ENCODE results near the gene PARD3B.

Gene PARD3B

DNA sequence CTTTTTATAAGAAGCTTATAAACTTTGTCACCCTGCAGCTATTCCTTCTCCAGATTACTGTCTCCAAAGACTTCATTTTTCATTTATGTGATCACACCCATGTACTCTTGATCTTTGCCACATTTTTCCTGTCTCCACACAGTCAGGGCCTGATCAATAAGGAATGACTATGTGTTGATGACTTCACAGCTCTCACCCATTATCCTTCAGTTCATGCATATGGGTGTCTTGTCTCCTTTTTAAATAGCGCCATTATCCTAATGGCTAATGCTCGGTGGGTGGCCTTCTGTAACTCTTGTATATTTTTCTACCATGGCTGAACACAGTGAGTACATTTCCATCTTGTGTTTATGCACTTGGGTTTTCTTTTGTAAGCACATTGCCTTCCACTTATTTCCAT, 801.4 kb downstream of the PARD3B start:
- ChIA-PET CTCF (no interaction called here), POLR2A (no interaction called here)
- TF ChIP-seq SP1 (IDR thresholded peaks at IDR 0.05) (no peak), ARNT (IDR thresholded peaks at IDR 0.05) (no peak), HDGF (IDR thresholded peaks at IDR 0.05; ENCODE audit: borderline replicate concordance) (no peak), TARDBP (IDR thresholded peaks at IDR 0.05) (no peak)
- DNase-seq (ENCODE audit: extremely low spot score) = no peak

GRCh38 chr2:205347899-205348298, 802.6 kb downstream of the PARD3B start:
- TF ChIP-seq HDGF (IDR thresholded peaks at IDR 0.05; ENCODE audit: borderline replicate concordance) (no peak), FOXM1 (IDR thresholded peaks at IDR 0.05; ENCODE audit: borderline replicate concordance) (no peak), PKNOX1 (IDR thresholded peaks at IDR 0.05) (no peak), LEF1 (IDR thresholded peaks at IDR 0.05; ENCODE audit: borderline replicate concordance) (no peak), L3MBTL2 (conservative IDR thresholded peaks at IDR 0.05) (no peak), ZNF384 (IDR thresholded peaks at IDR 0.05) (no peak), BHLHE40 (IDR thresholded peaks at IDR 0.05; ENCODE audit: borderline replicate concordance) (no peak), SUZ12 (IDR thresholded peaks at IDR 0.05) (no peak), ELF4 (IDR thresholded peaks at IDR 0.05) (no peak), FOXK2 (IDR thresholded peaks at IDR 0.05) (no peak), CTBP1 (IDR thresholded peaks at IDR 0.05; ENCODE audit: borderline replicate concordance) (no peak), NFRKB (IDR thresholded peaks at IDR 0.05) (no peak), TARDBP (IDR thresholded peaks at IDR 0.05) (no peak), FOXA1 (IDR thresholded peaks at IDR 0.05) (no peak), ARNT (IDR thresholded peaks at IDR 0.05) (no peak), SP1 (IDR thresholded peaks at IDR 0.05) (no peak)
- CTCF ChIA-PET = interaction anchor here (1.0 kb wide), 1 partner anchor 38 kb away, joined by 4 read pairs; no protein-coding TSS in a partner anchor
- DNase-seq (ENCODE audit: extremely low spot score) = no peak
- POLR2A ChIA-PET = no interaction called here

DNA sequence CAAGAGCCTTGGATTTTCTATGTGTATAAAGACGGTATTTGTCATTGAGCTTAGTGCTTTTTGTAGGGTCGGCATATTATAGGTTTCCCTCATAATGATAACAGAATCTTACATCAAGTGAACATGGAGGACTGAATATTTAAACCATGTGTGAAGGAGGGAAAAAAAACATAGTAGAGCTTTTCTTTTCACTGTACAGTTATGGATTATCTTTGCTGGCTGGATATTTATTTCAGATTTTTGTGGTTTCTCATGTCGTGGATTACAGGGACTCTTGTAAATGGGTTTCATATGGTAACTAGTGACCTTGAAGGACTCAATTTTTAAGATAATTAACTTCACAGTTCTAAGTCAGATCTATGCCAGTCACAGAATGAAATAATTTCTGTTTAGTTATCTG, 806.8 kb downstream of the PARD3B start:
- no peak for TF ChIP-seq TARDBP (IDR thresholded peaks at IDR 0.05)
- ChIA-PET CTCF (interaction anchor here (0.5 kb wide), 1 partner anchor 321 kb away, joined by 3 read pairs; no protein-coding TSS in a partner anchor), POLR2A (no interaction called here)
- DNase-seq (ENCODE audit: extremely low spot score) = no peak

DNA sequence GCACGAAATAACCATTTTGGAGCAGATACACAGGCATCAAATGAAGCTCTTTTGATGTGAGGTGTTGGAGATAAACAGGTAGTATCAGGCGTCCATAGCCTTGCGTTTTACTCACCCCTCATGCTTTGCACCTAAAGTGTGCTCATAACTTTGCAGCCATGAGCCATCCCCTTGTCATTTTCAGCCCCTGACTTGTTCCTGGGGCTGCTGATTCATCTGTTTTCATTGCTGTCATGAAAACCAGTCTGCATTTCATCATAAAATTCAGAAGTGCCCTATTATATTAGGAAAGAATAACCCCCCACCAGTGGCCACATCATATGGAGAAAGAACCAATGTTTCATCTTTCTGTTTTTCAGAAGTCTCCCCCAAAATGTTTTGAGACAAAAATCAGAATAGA, 807.3 kb downstream of the PARD3B start:
- CTCF ChIA-PET = interaction anchor here (0.5 kb wide), 1 partner anchor 321 kb away, joined by 3 read pairs; no protein-coding TSS in a partner anchor
- POLR2A ChIA-PET = no interaction called here
- DNase-seq (ENCODE audit: extremely low spot score) = no peak
- TF ChIP-seq LEF1 (IDR thresholded peaks at IDR 0.05; ENCODE audit: borderline replicate concordance) (no peak), TARDBP (IDR thresholded peaks at IDR 0.05) (no peak), NFRKB (IDR thresholded peaks at IDR 0.05) (no peak), ARNT (IDR thresholded peaks at IDR 0.05) (no peak), CTBP1 (IDR thresholded peaks at IDR 0.05; ENCODE audit: borderline replicate concordance) (no peak), FOXM1 (IDR thresholded peaks at IDR 0.05; ENCODE audit: borderline replicate concordance) (no peak)

GRCh38 chr2:205357732-205358131, 812.5 kb downstream of the PARD3B start:
- no peak for DNase-seq (ENCODE audit: extremely low spot score)
- TF ChIP-seq BHLHE40 (IDR thresholded peaks at IDR 0.05; ENCODE audit: borderline replicate concordance) (no peak), SUZ12 (IDR thresholded peaks at IDR 0.05) (no peak), LEF1 (IDR thresholded peaks at IDR 0.05; ENCODE audit: borderline replicate concordance) (no peak), ARNT (IDR thresholded peaks at IDR 0.05) (no peak), ELF4 (IDR thresholded peaks at IDR 0.05) (no peak), FOXA1 (IDR thresholded peaks at IDR 0.05) (no peak), NFRKB (IDR thresholded peaks at IDR 0.05) (no peak), ZNF384 (IDR thresholded peaks at IDR 0.05) (no peak), PKNOX1 (IDR thresholded peaks at IDR 0.05) (no peak), HDGF (IDR thresholded peaks at IDR 0.05; ENCODE audit: borderline replicate concordance) (no peak), FOXK2 (IDR thresholded peaks at IDR 0.05) (no peak), FOXM1 (IDR thresholded peaks at IDR 0.05; ENCODE audit: borderline replicate concordance) (no peak), TARDBP (IDR thresholded peaks at IDR 0.05) (no peak), CTBP1 (IDR thresholded peaks at IDR 0.05; ENCODE audit: borderline replicate concordance) (no peak)
- CTCF ChIA-PET = no interaction called here
- POLR2A ChIA-PET = no interaction called here

DNA sequence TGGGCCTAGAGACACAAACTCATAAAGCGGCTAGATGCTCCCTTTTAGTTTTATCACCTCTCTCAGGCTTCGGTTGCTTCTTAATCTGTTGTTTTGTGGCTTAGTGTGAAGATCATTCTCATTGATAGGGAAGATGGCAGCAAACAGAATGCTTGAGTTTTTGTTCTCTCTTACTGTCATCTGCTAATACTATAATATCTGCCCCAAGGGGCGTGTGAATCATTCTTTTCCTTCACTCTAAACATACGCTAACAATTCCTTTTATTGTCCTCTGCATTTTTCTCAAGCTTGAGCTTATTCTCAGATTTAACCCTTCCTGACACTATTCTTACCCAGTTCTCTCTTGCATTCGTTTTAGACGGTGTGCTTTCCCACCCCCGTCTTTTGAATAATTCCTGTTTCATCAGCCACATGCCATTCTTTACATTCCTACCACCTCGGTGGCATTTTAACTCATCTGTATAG, 813.1 kb downstream of the PARD3B start:
- no peak for TF ChIP-seq ELF4 (IDR thresholded peaks at IDR 0.05)
- no peak for TF ChIP-seq ARNT (IDR thresholded peaks at IDR 0.05)
- no peak for TF ChIP-seq HDGF (IDR thresholded peaks at IDR 0.05; ENCODE audit: borderline replicate concordance)
- TF ChIP-seq BHLHE40 (IDR thresholded peaks at IDR 0.05; ENCODE audit: borderline replicate concordance) = no peak
- no peak for TF ChIP-seq FOXK2 (IDR thresholded peaks at IDR 0.05)
- no peak for TF ChIP-seq SUZ12 (IDR thresholded peaks at IDR 0.05)
- TF ChIP-seq TARDBP (IDR thresholded peaks at IDR 0.05) = no peak
- no peak for TF ChIP-seq L3MBTL2 (conservative IDR thresholded peaks at IDR 0.05)
- TF ChIP-seq LEF1 (IDR thresholded peaks at IDR 0.05; ENCODE audit: borderline replicate concordance) = no peak
- TF ChIP-seq ZNF384 (IDR thresholded peaks at IDR 0.05) = no peak
- no peak for TF ChIP-seq FOXA1 (IDR thresholded peaks at IDR 0.05)
- TF ChIP-seq FOXM1 (IDR thresholded peaks at IDR 0.05; ENCODE audit: borderline replicate concordance) = no peak
- TF ChIP-seq SP1 (IDR thresholded peaks at IDR 0.05) = no peak
- TF ChIP-seq NFRKB (IDR thresholded peaks at IDR 0.05) = no peak
- TF ChIP-seq PKNOX1 (IDR thresholded peaks at IDR 0.05) = no peak
- no peak for TF ChIP-seq CTBP1 (IDR thresholded peaks at IDR 0.05; ENCODE audit: borderline replicate concordance)
- POLR2A ChIA-PET = no interaction called here
- CTCF ChIA-PET = no interaction called here
- no peak for DNase-seq (ENCODE audit: extremely low spot score)

GRCh38 chr2:205361272-205361671, 816.0 kb downstream of the PARD3B start:
- ChIA-PET CTCF (no interaction called here), POLR2A (no interaction called here)
- no peak for DNase-seq (ENCODE audit: extremely low spot score)
- TF ChIP-seq L3MBTL2 (conservative IDR thresholded peaks at IDR 0.05) (no peak), PKNOX1 (IDR thresholded peaks at IDR 0.05) (no peak), ZNF384 (IDR thresholded peaks at IDR 0.05) (no peak), NFRKB (IDR thresholded peaks at IDR 0.05) (no peak), BHLHE40 (IDR thresholded peaks at IDR 0.05; ENCODE audit: borderline replicate concordance) (no peak), FOXM1 (IDR thresholded peaks at IDR 0.05; ENCODE audit: borderline replicate concordance) (no peak), ARNT (IDR thresholded peaks at IDR 0.05) (no peak), CTBP1 (IDR thresholded peaks at IDR 0.05; ENCODE audit: borderline replicate concordance) (no peak), FOXA1 (IDR thresholded peaks at IDR 0.05) (no peak), SP1 (IDR thresholded peaks at IDR 0.05) (no peak), SUZ12 (IDR thresholded peaks at IDR 0.05) (no peak), FOXK2 (IDR thresholded peaks at IDR 0.05) (no peak)
